Caco-2 (cell line): ENCODE measurements around the gene SH2D6. TPM values are rescaled to one million over a fixed set of nuclear protein-coding genes. Genes with fewer than 3 reads are reported as not detected.

Experiments
- BruUV-seq: library from RNA; stranded (reverse); fragments of 400-500 nt; replicated peaks from 2 replicates; lab custom pipeline; 2021; lab: Mats Ljungman, UMichigan
- CTCF ChIA-PET: fragments of 300-600 bp; sonication (Branson Sonifier 250); formaldehyde crosslinking; loops from one replicate; lab custom pipeline; 2022; ENCODE audit warnings: antibody characterized with exemption; lab: Charles Lee
- POLR2A ChIA-PET: fragments of 300-600 bp; sonication (Branson Sonifier 250); formaldehyde crosslinking; loops from one replicate; lab custom pipeline; 2022; ENCODE audit warnings: antibody characterized with exemption; lab: Charles Lee
- DNase-seq, 2 experiments: peaks; one replicate each; pipeline versions ENCODE4 v3.0.0 to v3.0.0-alpha.2; 2020 to 2022
- H3K27me3 ChIP-seq: replicated peaks from 2 replicates; pipeline ENCODE4 v1.6.0; 2011; ENCODE audit warnings: low read length; ENCODE audit not compliant: control insufficient read depth, insufficient read depth
- H3K36me3 ChIP-seq: 2 replicates; pipeline ENCODE4 v1.5.1; 2011; ENCODE audit warnings: low read length; ENCODE audit not compliant: control insufficient read depth, insufficient read depth
- H3K4me1 ChIP-seq: fragments of 250-450 bp; sonication (Bioruptor Pico); 2 replicates; pipeline ENCODE4 v1.5.1; 2020; ENCODE audit warnings: mild to moderate bottlenecking
- H3K4me3 ChIP-seq: 2 replicates; pipeline ENCODE4 v1.5.1; 2011; ENCODE audit warnings: low read depth, mild to moderate bottlenecking, control low read depth, low read length
- H3K9me3 ChIP-seq: fragments of 250-450 bp; sonication (Bioruptor Pico); 2 replicates; pipeline ENCODE4 v1.5.1; 2020; ENCODE audit warnings: mild to moderate bottlenecking, moderate library complexity
- H3K27ac Mint-ChIP-seq: one replicate; pipeline ENCODE4 v1.8.0; 2022; ENCODE audit warnings: mixed read lengths; ENCODE audit not compliant: unreplicated experiment
- H3K27me3 Mint-ChIP-seq: one replicate; pipeline ENCODE4 v1.8.0; 2022; ENCODE audit warnings: mixed read lengths; ENCODE audit not compliant: insufficient read depth, unreplicated experiment
- H3K36me3 Mint-ChIP-seq: one replicate; pipeline ENCODE4 v1.8.0; 2022; ENCODE audit warnings: mild to moderate bottlenecking, mixed read lengths; ENCODE audit not compliant: insufficient read depth, unreplicated experiment
- H3K4me1 Mint-ChIP-seq: one replicate; pipeline ENCODE4 v1.8.0; 2022; ENCODE audit warnings: low read depth, mixed read lengths; ENCODE audit not compliant: unreplicated experiment
- H3K4me3 Mint-ChIP-seq: one replicate; pipeline ENCODE4 v1.8.0; 2022; ENCODE audit warnings: mild to moderate bottlenecking, moderate library complexity, mixed read lengths; ENCODE audit not compliant: unreplicated experiment
- H3K9me3 Mint-ChIP-seq: one replicate; pipeline ENCODE4 v1.8.0; 2022; ENCODE audit warnings: mixed read lengths; ENCODE audit not compliant: unreplicated experiment
- CTCF ChIP-seq, 2 experiments: fragments of 200-600 bp in 1 of 2; IDR thresholded peaks; 1 replicate in 1 of 2; 2 replicates in 1 of 2; pipeline versions ENCODE4 v1.5.1 to v1.8.0; 2011 to 2022; ENCODE audit warnings: antibody characterized with exemption in 1 of 2, control low read depth in 1 of 2, inconsistent platforms in 1 of 2, low read depth in 1 of 2, low read length in 1 of 2, mild to moderate bottlenecking in 1 of 2, moderate library complexity in 1 of 2; ENCODE audit not compliant: insufficient read depth in 1 of 2, severe bottlenecking in 1 of 2, unreplicated experiment in 1 of 2
- intact Hi-C: fragments of 100-400 bp; cut with micrococcal nuclease; formaldehyde crosslinking; loops from one replicate; pipeline ENCODE4 v1.10.0; 2022; ENCODE audit not compliant: unreplicated experiment
- total RNA-seq: library from RNA; stranded (reverse); gene quantifications from 2 replicates; pipeline ENCODE4 v1.2.3, GENCODE V29; 2022

Gene SH2D6
- total RNA-seq, 1 experiment from 2014 or later, result 0.88 TPM

- H3K27ac Mint-ChIP-seq, result no peak overlapping the region
- DNase-seq, result no peak
- H3K9me3 ChIP-seq, result no peaks in the 10 kb centered on the region
- H3K9me3 Mint-ChIP-seq, result no peaks in the 10 kb centered on the region
- no peaks in the 10 kb centered on the region for H3K36me3 Mint-ChIP-seq
- no peaks in the 10 kb centered on the region for H3K36me3 ChIP-seq
- H3K4me1 ChIP-seq, result no peaks in the 10 kb centered on the region
- no peak overlapping the region for H3K4me3 Mint-ChIP-seq
- no peak for TF ChIP-seq CTCF (IDR thresholded peaks at IDR 0.05; ENCODE audit: insufficient read depth in 1 of 2, low read depth in 1 of 2, low read length in 1 of 2, severe bottlenecking in 1 of 2, unreplicated experiment in 1 of 2)
- intact Hi-C loops, result no loop called here
- peaks cover 7% of the 10 kb centered on the region for H3K4me1 Mint-ChIP-seq
- H3K27me3 ChIP-seq, result no peaks in the 10 kb centered on the region
- BruUV-seq, result no TSS peak
- POLR2A ChIA-PET, result no interaction called here
- no peaks in the 10 kb centered on the region for H3K27me3 Mint-ChIP-seq
- CTCF ChIA-PET, result no interaction called here
- H3K4me3 ChIP-seq, result no peak overlapping the region
These were observed 9.9 kb downstream of the SH2D6 start for GRCh38 chr2:85428343-85428881.

GRCh38 chr2:85429213-85429923 lies 10.9 kb downstream of the SH2D6 start:
- ChIA-PET CTCF (no interaction called here), POLR2A (interaction anchor here (0.6 kb wide), 1 partner anchor 103 kb away, joined by 7 read pairs; no protein-coding TSS in a partner anchor)
- intact Hi-C loops, result no loop called here
- no peak for TF ChIP-seq CTCF (IDR thresholded peaks at IDR 0.05; ENCODE audit: insufficient read depth in 1 of 2, low read depth in 1 of 2, low read length in 1 of 2, severe bottlenecking in 1 of 2, unreplicated experiment in 1 of 2)
- Histone ChIP-seq H3K36me3 (no peaks in the 10 kb centered on the region), H3K4me3 (no peak overlapping the region), H3K27me3 (no peaks in the 10 kb centered on the region), H3K9me3 (no peaks in the 10 kb centered on the region), H3K4me1 (no peaks in the 10 kb centered on the region)
- Mint-ChIP-seq H3K4me3 (no peak overlapping the region), H3K36me3 (no peaks in the 10 kb centered on the region), H3K27me3 (no peaks in the 10 kb centered on the region), H3K27ac (no peak overlapping the region), H3K4me1 (no peaks in the 10 kb centered on the region), H3K9me3 (no peaks in the 10 kb centered on the region)
- DNase-seq, result no peak
- no TSS peak for BruUV-seq

GRCh38 chr2:85429924-85430289 lies 11.4 kb downstream of the SH2D6 start:
- intact Hi-C loops, result no loop called here
- no peak for TF ChIP-seq CTCF (IDR thresholded peaks at IDR 0.05; ENCODE audit: insufficient read depth in 1 of 2, low read depth in 1 of 2, low read length in 1 of 2, severe bottlenecking in 1 of 2, unreplicated experiment in 1 of 2)
- Mint-ChIP-seq H3K36me3 (no peaks in the 10 kb centered on the region), H3K4me3 (no peak overlapping the region), H3K27ac (no peak overlapping the region), H3K4me1 (no peaks in the 10 kb centered on the region), H3K9me3 (no peaks in the 10 kb centered on the region), H3K27me3 (no peaks in the 10 kb centered on the region)
- BruUV-seq, result no TSS peak
- H3K27me3 ChIP-seq, result no peaks in the 10 kb centered on the region
- ChIA-PET POLR2A (no interaction called here), CTCF (no interaction called here)
- H3K36me3 ChIP-seq, result no peaks in the 10 kb centered on the region
- no peak for DNase-seq
- no peak overlapping the region for H3K4me3 ChIP-seq
- no peaks in the 10 kb centered on the region for H3K9me3 ChIP-seq
- H3K4me1 ChIP-seq, result no peaks in the 10 kb centered on the region
